Calu3 (cell line): ENCODE results near the gene GRAMD1B. TPM values are rescaled to one million over a fixed set of nuclear protein-coding genes. Genes with fewer than 3 reads are reported as not detected.

ENCODE experiments used
- BruUV-seq: library from RNA; stranded (reverse); fragments of 400-500 nt; replicated peaks from 2 replicates; lab custom pipeline; 2021; lab: Mats Ljungman, UMichigan
- CTCF ChIA-PET: fragments of 300-600 bp; sonication (Branson Sonifier 250); formaldehyde crosslinking; loops from one replicate; lab custom pipeline; 2022; ENCODE audit warnings: antibody characterized with exemption; lab: Charles Lee
- DNase-seq: peaks from one replicate; pipeline ENCODE4 v3.0.0; 2022
- H3K27ac Mint-ChIP-seq: one replicate; pipeline ENCODE4 v1.8.0; 2022; ENCODE audit warnings: mixed read lengths; ENCODE audit not compliant: unreplicated experiment
- H3K27me3 Mint-ChIP-seq: one replicate; pipeline ENCODE4 v1.8.0; 2022; ENCODE audit warnings: mixed read lengths; ENCODE audit not compliant: unreplicated experiment
- H3K36me3 Mint-ChIP-seq: one replicate; pipeline ENCODE4 v1.8.0; 2022; ENCODE audit warnings: mild to moderate bottlenecking, moderate library complexity, mixed read lengths; ENCODE audit not compliant: insufficient read depth, unreplicated experiment
- H3K4me1 Mint-ChIP-seq: one replicate; pipeline ENCODE4 v1.8.0; 2022; ENCODE audit warnings: mild to moderate bottlenecking, low read depth, mixed read lengths; ENCODE audit not compliant: unreplicated experiment
- H3K4me3 Mint-ChIP-seq: one replicate; pipeline ENCODE4 v1.8.0; 2022; ENCODE audit warnings: mild to moderate bottlenecking, low read depth, moderate library complexity, mixed read lengths; ENCODE audit not compliant: unreplicated experiment
- H3K9me3 Mint-ChIP-seq: one replicate; pipeline ENCODE4 v1.8.0; 2022; ENCODE audit warnings: low read depth, mixed read lengths; ENCODE audit not compliant: unreplicated experiment
- intact Hi-C: fragments of 100-400 bp; cut with micrococcal nuclease; formaldehyde crosslinking; loops from one replicate; pipeline ENCODE4 v1.10.0; 2022; ENCODE audit not compliant: unreplicated experiment
- total RNA-seq: library from RNA; stranded (reverse); gene quantifications from 2 replicates; pipeline ENCODE4 v1.2.3, GENCODE V29; 2022
- TF ChIP-seq, protein P1 (sequence below): fragments of 200-600 bp; IDR thresholded peaks from one replicate; pipeline ENCODE4 v1.8.0; 2022; ENCODE audit warnings: antibody characterized with exemption; ENCODE audit not compliant: unreplicated experiment

The GRAMD1B gene
- total RNA-seq, 1 experiment from 2014 or later = 5.9 TPM

DNA sequence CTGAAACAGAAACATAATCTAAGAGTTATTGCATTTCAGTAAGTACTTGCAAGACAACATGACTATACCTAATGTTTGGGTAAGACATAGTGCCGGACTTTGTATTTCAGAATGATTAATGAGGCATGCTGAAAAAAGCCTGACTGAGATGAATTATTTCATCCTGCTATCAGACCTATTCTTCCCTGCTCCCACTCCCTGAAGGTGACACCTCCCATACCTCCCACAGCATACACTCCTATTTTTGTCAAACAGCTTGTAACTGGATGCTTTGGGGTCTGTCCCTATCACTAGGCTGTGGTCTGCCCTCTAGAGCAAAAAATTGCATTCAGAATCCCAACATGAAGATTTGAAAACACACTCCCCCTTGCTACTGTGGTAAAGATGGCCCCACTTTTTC is 235.2 kb downstream of the GRAMD1B start:
- H3K4me1 Mint-ChIP-seq = no peaks in the 10 kb centered on the region
- no peaks in the 10 kb centered on the region for H3K36me3 Mint-ChIP-seq
- H3K27me3 Mint-ChIP-seq = peaks cover 14% of the 10 kb centered on the region
- TF ChIP-seq, protein P1, sequence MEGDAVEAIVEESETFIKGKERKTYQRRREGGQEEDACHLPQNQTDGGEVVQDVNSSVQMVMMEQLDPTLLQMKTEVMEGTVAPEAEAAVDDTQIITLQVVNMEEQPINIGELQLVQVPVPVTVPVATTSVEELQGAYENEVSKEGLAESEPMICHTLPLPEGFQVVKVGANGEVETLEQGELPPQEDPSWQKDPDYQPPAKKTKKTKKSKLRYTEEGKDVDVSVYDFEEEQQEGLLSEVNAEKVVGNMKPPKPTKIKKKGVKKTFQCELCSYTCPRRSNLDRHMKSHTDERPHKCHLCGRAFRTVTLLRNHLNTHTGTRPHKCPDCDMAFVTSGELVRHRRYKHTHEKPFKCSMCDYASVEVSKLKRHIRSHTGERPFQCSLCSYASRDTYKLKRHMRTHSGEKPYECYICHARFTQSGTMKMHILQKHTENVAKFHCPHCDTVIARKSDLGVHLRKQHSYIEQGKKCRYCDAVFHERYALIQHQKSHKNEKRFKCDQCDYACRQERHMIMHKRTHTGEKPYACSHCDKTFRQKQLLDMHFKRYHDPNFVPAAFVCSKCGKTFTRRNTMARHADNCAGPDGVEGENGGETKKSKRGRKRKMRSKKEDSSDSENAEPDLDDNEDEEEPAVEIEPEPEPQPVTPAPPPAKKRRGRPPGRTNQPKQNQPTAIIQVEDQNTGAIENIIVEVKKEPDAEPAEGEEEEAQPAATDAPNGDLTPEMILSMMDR = no peak
- BruUV-seq = no TSS peak
- CTCF ChIA-PET = no interaction called here
- no peak overlapping the region for H3K4me3 Mint-ChIP-seq
- no peak for DNase-seq
- intact Hi-C loops = no loop called here
- H3K27ac Mint-ChIP-seq = no peak overlapping the region
- no peaks in the 10 kb centered on the region for H3K9me3 Mint-ChIP-seq

DNA sequence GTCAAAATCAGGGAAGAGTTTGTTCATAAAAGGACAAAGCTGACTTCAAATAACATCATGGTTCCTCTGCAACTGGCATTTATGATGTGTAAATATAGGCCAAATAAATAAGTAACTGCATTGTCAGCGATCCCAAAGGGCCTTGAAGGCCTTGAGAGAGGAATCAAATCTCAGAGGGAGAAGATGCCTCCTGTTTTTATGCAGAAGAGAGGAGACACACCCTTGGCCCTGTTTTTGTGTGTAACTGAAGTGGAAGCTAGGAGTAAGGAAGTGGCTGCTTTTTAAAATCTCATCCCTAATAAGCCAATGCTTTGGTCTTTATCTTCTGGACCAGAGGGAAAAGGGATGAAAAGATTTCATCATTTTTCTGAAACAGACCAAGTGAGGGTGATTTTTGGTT is 240.0 kb downstream of the GRAMD1B start:
- intact Hi-C loops = no loop called here
- no TSS peak for BruUV-seq
- peaks cover 14% of the 10 kb centered on the region for H3K27me3 Mint-ChIP-seq
- no peak overlapping the region for H3K4me3 Mint-ChIP-seq
- H3K27ac Mint-ChIP-seq = no peak overlapping the region
- H3K36me3 Mint-ChIP-seq = no peaks in the 10 kb centered on the region
- H3K4me1 Mint-ChIP-seq = no peaks in the 10 kb centered on the region
- CTCF ChIA-PET = no interaction called here
- TF ChIP-seq, protein P1 = no peak
- no peaks in the 10 kb centered on the region for H3K9me3 Mint-ChIP-seq
- no peak for DNase-seq

DNA sequence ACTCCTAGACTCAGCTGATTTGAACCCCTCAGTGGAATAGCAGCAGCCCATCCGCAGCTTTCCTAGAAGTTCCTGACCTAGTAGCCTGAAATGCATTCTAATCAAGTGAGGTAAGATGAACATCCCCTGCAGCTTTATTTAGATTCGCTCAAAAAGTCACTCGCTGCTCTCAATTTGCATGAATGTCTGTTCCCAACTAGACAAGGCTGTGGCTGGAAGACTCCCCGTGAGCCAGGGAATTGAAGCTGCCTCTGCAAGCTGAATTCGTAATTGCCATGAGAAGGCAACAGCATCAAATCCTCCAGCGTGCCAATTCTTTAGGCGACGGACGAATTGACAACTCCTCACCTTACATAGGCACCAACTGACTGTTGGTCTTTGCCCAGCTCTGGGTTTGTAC is 241.5 kb downstream of the GRAMD1B start:
- intact Hi-C loops = no loop called here
- Mint-ChIP-seq H3K27ac (no peak overlapping the region), H3K4me3 (no peak overlapping the region), H3K36me3 (no peaks in the 10 kb centered on the region), H3K4me1 (no peaks in the 10 kb centered on the region), H3K9me3 (no peaks in the 10 kb centered on the region), H3K27me3 (peaks cover 13% of the 10 kb centered on the region)
- no peak for DNase-seq
- TF ChIP-seq, protein P1 = no peak
- no TSS peak for BruUV-seq
- CTCF ChIA-PET = no interaction called here

DNA sequence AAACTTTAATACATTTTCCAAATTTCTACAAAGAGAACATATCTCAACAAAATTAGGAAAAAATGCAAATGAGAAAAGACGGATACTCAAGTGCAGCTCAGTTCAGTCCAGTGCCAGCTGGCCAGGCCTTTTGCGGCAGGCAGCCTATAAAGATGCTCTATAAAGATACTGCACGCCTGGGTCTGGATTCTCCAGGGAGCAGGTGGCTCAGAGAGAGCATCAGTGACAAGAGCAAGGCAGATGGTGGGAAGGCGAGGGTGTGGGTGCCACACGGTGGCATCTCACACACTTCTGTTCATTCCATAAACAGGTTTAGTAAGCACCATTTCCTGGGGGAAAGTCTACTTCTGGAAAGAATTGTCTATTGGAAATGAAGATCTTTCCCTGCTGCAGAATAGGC is 242.5 kb downstream of the GRAMD1B start:
- intact Hi-C loops = no loop called here
- H3K4me3 Mint-ChIP-seq = no peak overlapping the region
- H3K9me3 Mint-ChIP-seq = no peaks in the 10 kb centered on the region
- H3K4me1 Mint-ChIP-seq = no peaks in the 10 kb centered on the region
- no peak for DNase-seq
- CTCF ChIA-PET = no interaction called here
- H3K27me3 Mint-ChIP-seq = peaks cover 14% of the 10 kb centered on the region
- no peaks in the 10 kb centered on the region for H3K36me3 Mint-ChIP-seq
- no peak overlapping the region for H3K27ac Mint-ChIP-seq
- TF ChIP-seq, protein P1 = no peak
- BruUV-seq = no TSS peak
